Neuronal stem cell (in vitro differentiated cells): ENCODE data around the gene ANKRD31.

ENCODE experiments used
- DNase-seq: peaks from one replicate; pipeline ENCODE4 v3.0.0-alpha.2; 2013; ENCODE audit warnings: low spot score
- H2AFZ ChIP-seq: one replicate; pipeline ENCODE4 v1.6.1; 2013; ENCODE audit warnings: mild to moderate bottlenecking, low read length, inconsistent platforms
- H2AK5ac ChIP-seq: 2 replicates; pipeline ENCODE4 v1.6.1; 2013; ENCODE audit warnings: low read depth, mild to moderate bottlenecking, inconsistent platforms, low read length, moderate library complexity, mixed read lengths
- H2BK120ac ChIP-seq: 2 replicates; pipeline ENCODE4 v1.6.1; 2013; ENCODE audit warnings: low read depth, mild to moderate bottlenecking, inconsistent platforms, low read length, moderate library complexity, mixed read lengths
- H2BK12ac ChIP-seq: one replicate; pipeline ENCODE4 v1.6.1; 2013; ENCODE audit warnings: low read length, inconsistent platforms
- H2BK15ac ChIP-seq: 2 replicates; pipeline ENCODE4 v1.6.1; 2013; ENCODE audit warnings: mild to moderate bottlenecking, low read length, inconsistent platforms, mixed read lengths
- H2BK5ac ChIP-seq: one replicate; pipeline ENCODE4 v1.6.1; 2013; ENCODE audit warnings: inconsistent platforms, mild to moderate bottlenecking, low read length, moderate library complexity
- H3K14ac ChIP-seq: one replicate; pipeline ENCODE4 v1.6.1; 2013; ENCODE audit warnings: low read length, inconsistent platforms
- H3K18ac ChIP-seq: 2 replicates; pipeline ENCODE4 v1.6.1; 2013; ENCODE audit warnings: low read length, inconsistent platforms
- H3K23ac ChIP-seq: 2 replicates; pipeline ENCODE4 v1.6.1; 2013; ENCODE audit warnings: low read depth, mild to moderate bottlenecking, mixed read lengths, low read length, inconsistent platforms; ENCODE audit not compliant: poor library complexity
- H3K27ac ChIP-seq: replicated peaks from 3 replicates; pipeline ENCODE4 v1.5.1; 2013; ENCODE audit warnings: low read length, inconsistent platforms
- H3K27me3 ChIP-seq, 3 experiments: 2 replicates each; pipeline ENCODE4 v1.6.1; 2013; ENCODE audit warnings: low read length in 3 of 3, mild to moderate bottlenecking in 2 of 3, inconsistent platforms in 1 of 3, low read depth in 1 of 3, mixed read lengths in 1 of 3, moderate library complexity in 1 of 3; ENCODE audit not compliant: control insufficient read depth in 3 of 3, insufficient read depth in 3 of 3
- H3K36me3 ChIP-seq, 2 donors: replicated peaks in 1 of 2; 2 replicates each; pipeline ENCODE4 v1.6.1; 2013; ENCODE audit warnings: low read length in 2 of 2; ENCODE audit not compliant: control insufficient read depth in 2 of 2, insufficient read depth in 2 of 2
- H3K4ac ChIP-seq: 2 replicates; pipeline ENCODE4 v1.6.1; 2013; ENCODE audit warnings: inconsistent platforms, mild to moderate bottlenecking, low read length, moderate library complexity
- H3K4me1 ChIP-seq, 2 donors: 1 replicate in 1 of 2; 2 replicates in 1 of 2; pipeline ENCODE4 v1.6.1; 2013; ENCODE audit warnings: low read length in 2 of 2, low read depth in 1 of 2; ENCODE audit not compliant: control insufficient read depth in 2 of 2, insufficient read depth in 1 of 2
- H3K4me2 ChIP-seq: one replicate; pipeline ENCODE4 v1.6.1; 2013; ENCODE audit warnings: mild to moderate bottlenecking, low read length, inconsistent platforms; ENCODE audit not compliant: insufficient read depth, poor library complexity, severe bottlenecking
- H3K4me3 ChIP-seq, 2 donors: 2 replicates each; pipeline ENCODE4 v1.5.1; 2013; ENCODE audit warnings: low read length in 2 of 2, mild to moderate bottlenecking in 2 of 2, inconsistent platforms in 1 of 2, moderate library complexity in 1 of 2
- H3K79me1 ChIP-seq: one replicate; pipeline ENCODE4 v1.6.1; 2013; ENCODE audit warnings: low read depth, mild to moderate bottlenecking, inconsistent platforms, low read length, moderate library complexity
- H3K9ac ChIP-seq: one replicate; pipeline ENCODE4 v1.6.1; 2013; ENCODE audit warnings: mild to moderate bottlenecking, low read depth, low read length, inconsistent platforms; ENCODE audit not compliant: poor library complexity
- H3K9me3 ChIP-seq, 2 donors: replicated peaks in 1 of 2; 2 replicates each; pipeline versions ENCODE3 to v1.6.1; 2013; ENCODE audit warnings: low read length in 2 of 2, mild to moderate bottlenecking in 2 of 2, inconsistent platforms in 1 of 2, low read depth in 1 of 2, mixed read lengths in 1 of 2, moderate library complexity in 1 of 2; ENCODE audit not compliant: control insufficient read depth in 2 of 2, insufficient read depth in 1 of 2
- H4K8ac ChIP-seq: one replicate; pipeline ENCODE4 v1.6.1; 2013; ENCODE audit warnings: low read depth, mild to moderate bottlenecking, inconsistent platforms, low read length, moderate library complexity
- H4K91ac ChIP-seq: one replicate; pipeline ENCODE4 v1.6.1; 2013; ENCODE audit warnings: low read length, low read depth, mild to moderate bottlenecking, inconsistent platforms; ENCODE audit not compliant: poor library complexity
- WGBS, 2 donors: extraction: QIAGEN DNeasy Blood & Tissue Kit; methylation state at CpG; one replicate each; pipeline ENCODE4 v1.1.7; 2013; ENCODE audit warnings: missing lambda C conversion rate in 2 of 2, mixed read lengths in 1 of 2; ENCODE audit not compliant: insufficient read length in 2 of 2, insufficient replicate concordance in 1 of 2; ENCODE audit errors: extremely low coverage in 2 of 2; 5-methylcytosine and 5-hydroxymethylcytosine counted together

The ANKRD31 gene

DNA sequence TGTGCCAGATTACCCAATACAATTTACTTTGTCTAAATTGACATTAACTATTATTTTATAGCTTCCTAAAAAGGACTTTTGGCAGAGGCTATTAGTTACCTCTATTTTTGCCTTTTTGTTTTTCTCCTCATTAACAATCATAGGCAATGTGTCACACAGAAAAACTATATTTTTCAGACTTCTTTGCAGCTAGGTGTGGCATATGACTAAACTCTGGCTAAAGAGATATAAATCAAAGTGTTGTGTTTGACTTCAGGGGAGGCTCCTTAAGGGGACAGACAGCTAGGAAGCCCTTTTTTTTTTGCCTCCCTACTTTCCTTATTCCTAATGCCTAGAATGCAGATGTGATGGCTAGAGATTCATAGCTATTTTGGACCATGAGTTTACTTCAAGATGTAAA, 164.6 kb downstream of the ANKRD31 start:
- Histone ChIP-seq H3K23ac (no peak overlapping the region), H2BK15ac (no peak overlapping the region), H4K8ac (no peak overlapping the region), H2AK5ac (no peak overlapping the region), H3K36me3 (no peaks in the 10 kb centered on the region), H2BK5ac (no peak overlapping the region), H3K79me1 (no peaks in the 10 kb centered on the region), H3K27me3 (peaks cover 0 to 11% (median 0%) of the 10 kb centered on the region in 3 experiments), H4K91ac (no peak overlapping the region), H2BK120ac (no peak overlapping the region), H3K27ac (no peak overlapping the region), H3K9ac (no peak overlapping the region), H3K4me1 (no peaks in the 10 kb centered on the region), H3K4ac (no peak overlapping the region), H3K14ac (no peak overlapping the region), H2AFZ (no peak overlapping the region), H3K4me3 (no peak overlapping the region), H3K9me3 (no peaks in the 10 kb centered on the region), H3K4me2 (no peak overlapping the region), H3K18ac (no peak overlapping the region), H2BK12ac (no peak overlapping the region)
- DNase-seq, result no peak

DNA sequence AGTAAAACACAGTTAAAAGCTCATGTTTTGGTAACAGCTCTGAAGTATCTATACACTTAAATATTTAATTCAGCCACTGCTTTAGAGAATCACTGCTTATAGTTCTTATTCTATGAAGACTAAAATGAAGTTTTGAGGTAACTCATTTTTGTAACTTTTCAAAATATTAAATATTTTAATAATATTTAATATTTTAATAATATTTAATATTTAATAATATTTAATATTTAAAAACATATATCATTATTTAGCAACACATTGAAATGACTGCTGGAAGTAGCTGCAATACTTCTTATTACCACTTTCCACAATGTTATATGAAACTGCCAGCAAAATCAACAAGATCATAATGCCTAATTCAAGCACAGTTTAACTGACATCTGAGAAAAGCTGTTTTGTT, 165.6 kb downstream of the ANKRD31 start:
- Histone ChIP-seq H2AK5ac (no peak overlapping the region), H3K27ac (no peak overlapping the region), H3K4me3 (no peak overlapping the region), H2BK120ac (no peak overlapping the region), H3K9ac (no peak overlapping the region), H3K27me3 (peaks cover 0 to 11% (median 0%) of the 10 kb centered on the region in 3 experiments), H2BK5ac (no peak overlapping the region), H3K18ac (no peak overlapping the region), H3K4me2 (no peak overlapping the region), H3K4me1 (no peaks in the 10 kb centered on the region), H4K8ac (no peak overlapping the region), H3K36me3 (no peaks in the 10 kb centered on the region), H2AFZ (no peak overlapping the region), H4K91ac (no peak overlapping the region), H3K79me1 (no peaks in the 10 kb centered on the region), H3K4ac (no peak overlapping the region), H2BK12ac (no peak overlapping the region), H2BK15ac (no peak overlapping the region), H3K9me3 (no peaks in the 10 kb centered on the region), H3K23ac (no peak overlapping the region), H3K14ac (no peak overlapping the region)
- no peak for DNase-seq

DNA sequence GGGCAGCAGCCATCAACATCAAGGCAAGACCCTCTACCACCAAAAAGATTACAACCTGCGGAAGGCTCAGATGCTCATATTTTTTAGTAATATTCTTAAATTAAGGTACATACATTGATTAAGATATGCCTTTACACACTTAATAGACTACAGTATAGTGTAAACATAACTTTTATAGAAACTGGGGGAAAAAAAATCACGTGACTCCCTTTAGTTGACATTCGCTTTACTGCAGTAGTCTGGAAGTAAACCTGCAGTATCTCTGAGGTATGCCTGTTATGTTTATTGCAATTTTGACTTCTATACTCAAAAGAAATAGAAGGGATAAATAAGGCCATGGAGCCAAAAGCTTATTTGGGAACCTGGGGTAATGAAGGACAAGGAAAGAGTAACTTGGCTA, 169.2 kb downstream of the ANKRD31 start:
- no peak overlapping the region for H3K4me3 ChIP-seq
- no peak overlapping the region for H2BK120ac ChIP-seq
- no peak overlapping the region for H3K4me2 ChIP-seq
- no peaks in the 10 kb centered on the region for H3K9me3 ChIP-seq
- H3K27me3 ChIP-seq, result no peaks in the 10 kb centered on the region
- H4K91ac ChIP-seq, result no peak overlapping the region
- no peak overlapping the region for H2BK12ac ChIP-seq
- H2BK15ac ChIP-seq, result no peak overlapping the region
- H3K36me3 ChIP-seq, result no peaks in the 10 kb centered on the region
- no peaks in the 10 kb centered on the region for H3K79me1 ChIP-seq
- no peak for DNase-seq
- H2AFZ ChIP-seq, result no peak overlapping the region
- no peak overlapping the region for H3K4ac ChIP-seq
- H2BK5ac ChIP-seq, result no peak overlapping the region
- H3K18ac ChIP-seq, result no peak overlapping the region
- no peak overlapping the region for H2AK5ac ChIP-seq
- H3K9ac ChIP-seq, result no peak overlapping the region
- H3K23ac ChIP-seq, result no peak overlapping the region
- no CpG with 5 or more reads among the region's 3 CpGs for WGBS, 2 donors
- no peak overlapping the region for H3K14ac ChIP-seq
- no peaks in the 10 kb centered on the region for H3K4me1 ChIP-seq
- no peak overlapping the region for H3K27ac ChIP-seq
- H4K8ac ChIP-seq, result no peak overlapping the region

DNA sequence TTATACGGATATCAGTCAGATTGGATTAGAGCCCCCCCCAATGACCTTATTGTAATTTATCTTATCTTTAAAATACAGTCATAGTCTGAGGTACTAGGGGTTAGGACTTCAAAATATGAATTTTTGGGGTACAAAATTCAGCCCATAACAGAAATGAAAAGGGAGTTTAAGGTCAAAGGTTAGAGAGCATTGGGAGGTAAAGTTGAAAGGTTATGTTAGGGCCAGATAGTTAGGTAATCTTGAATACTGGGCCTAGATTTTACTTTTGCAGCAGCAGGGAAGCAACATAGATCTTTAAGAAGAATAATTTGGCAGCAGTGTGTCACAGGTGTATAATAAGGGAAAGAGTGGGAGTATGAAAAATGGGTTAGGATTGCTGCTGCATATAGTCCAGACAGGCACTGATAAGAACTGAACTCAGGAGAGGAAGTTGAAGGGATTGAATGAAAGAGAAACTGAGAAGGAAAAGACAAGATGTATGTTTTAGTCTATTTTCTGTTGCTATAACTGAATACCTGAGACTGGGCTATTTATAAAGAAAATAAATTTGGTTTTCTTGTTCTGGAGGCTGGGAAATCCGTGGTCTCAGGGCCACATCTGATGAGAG, 173.7 kb downstream of the ANKRD31 start:
- DNase-seq, result no peak
- H2BK12ac ChIP-seq, result no peak overlapping the region
- H3K4me1 ChIP-seq, result no peaks in the 10 kb centered on the region
- H2AK5ac ChIP-seq, result no peak overlapping the region
- H2AFZ ChIP-seq, result no peak overlapping the region
- H3K9ac ChIP-seq, result no peak overlapping the region
- H3K23ac ChIP-seq, result no peak overlapping the region
- H3K14ac ChIP-seq, result no peak overlapping the region
- no peak overlapping the region for H2BK120ac ChIP-seq
- no peak overlapping the region for H3K4ac ChIP-seq
- H3K9me3 ChIP-seq, result no peaks in the 10 kb centered on the region
- H3K4me2 ChIP-seq, result no peak overlapping the region
- WGBS, 2 donors, result no CpG with 5 or more reads among the region's 2 CpGs
- no peaks in the 10 kb centered on the region for H3K36me3 ChIP-seq
- no peak overlapping the region for H2BK15ac ChIP-seq
- H3K27me3 ChIP-seq, result peaks cover 0 to 15% (median 0%) of the 10 kb centered on the region in 3 experiments
- no peak overlapping the region for H3K4me3 ChIP-seq
- H3K79me1 ChIP-seq, result no peaks in the 10 kb centered on the region
- H2BK5ac ChIP-seq, result no peak overlapping the region
- no peak overlapping the region for H3K18ac ChIP-seq
- H4K8ac ChIP-seq, result no peak overlapping the region
- H4K91ac ChIP-seq, result no peak overlapping the region
- H3K27ac ChIP-seq, result no peak overlapping the region
